ENCODE results near the gene GJB3.
"Not testable (repeated sequence)": the region's sequence is repeated elsewhere in the genome, so short reads cannot be mapped to it uniquely, and the experiment has no call there.

Gene GJB3

GRCh38 chr1:34781071-34781843, at the start of gene GJB3:
TSS of gene GJB3 (plus strand) at chr1:34781214. CDS start at chr1:34784763, 3,549 bp downstream.
- peak; percentile 65 for DNase-seq (ENCODE audit: low spot score)

- DNase-seq (ENCODE audit: low spot score): not testable (repeated sequence)
These were observed 48.2 kb upstream of the GJB3 start for GRCh38 chr1:34732831-34733230.

DNA sequence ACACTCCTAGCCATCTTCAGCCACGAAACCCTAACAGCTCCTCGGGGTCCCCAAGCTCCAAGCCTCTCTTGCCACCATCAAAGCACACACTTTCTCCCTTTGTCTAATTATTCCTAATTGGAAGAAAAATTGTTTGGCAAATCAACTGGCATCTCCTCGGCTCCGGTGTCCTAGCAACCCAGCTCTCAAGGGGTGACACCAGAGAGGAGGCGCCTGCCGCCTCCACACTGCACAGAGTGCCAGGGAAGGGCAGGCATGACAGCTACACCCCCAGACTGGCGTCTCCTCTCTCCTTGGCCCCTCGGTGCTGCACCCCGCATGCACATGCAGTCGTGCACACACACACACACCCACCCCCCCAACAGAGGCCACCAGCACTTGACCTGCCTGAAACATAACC, 44.3 kb upstream of the GJB3 start:
- no peak for DNase-seq (ENCODE audit: low spot score)

- not testable (repeated sequence) for DNase-seq (ENCODE audit: low spot score)
These were observed 43.8 kb upstream of the GJB3 start for GRCh38 chr1:34737236-34737635.

- DNase-seq (ENCODE audit: low spot score): no peak
These were observed 41.4 kb upstream of the GJB3 start for GRCh38 chr1:34739613-34740012.

GRCh38 chr1:34740161-34740868, 40.7 kb upstream of the GJB3 start:
- DNase-seq (ENCODE audit: low spot score): peak; percentile 29

DNA sequence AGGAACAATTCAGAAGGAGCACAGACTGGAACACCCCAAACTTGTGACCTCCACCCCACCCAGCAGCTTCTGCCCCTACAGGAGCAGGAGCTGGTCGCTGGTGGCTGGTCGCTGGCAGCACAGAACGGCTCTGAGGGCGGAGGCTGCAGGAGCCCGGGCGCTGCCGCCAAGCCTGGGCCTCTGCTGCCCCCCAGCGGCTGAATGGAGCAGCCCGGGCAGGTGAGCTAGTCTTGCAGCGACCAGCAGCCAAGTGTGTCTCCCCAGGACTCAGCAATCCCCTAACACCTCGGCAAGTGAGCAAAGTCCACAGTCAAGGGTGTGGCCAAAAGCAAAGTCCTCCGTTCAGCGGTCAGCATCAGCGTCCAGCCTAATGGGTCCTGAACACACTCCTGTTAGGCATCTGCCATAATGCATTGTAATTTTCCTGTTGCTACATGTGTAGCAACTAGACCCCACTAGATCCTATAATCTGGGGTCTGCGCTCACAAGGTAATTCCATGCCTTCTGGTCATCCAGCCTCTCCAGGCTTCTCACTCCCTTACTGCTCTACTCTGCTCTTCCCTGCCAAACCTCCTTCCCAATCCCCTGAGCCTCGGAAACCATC, 38.2 kb upstream of the GJB3 start:
- peak; percentile 73 for DNase-seq (ENCODE audit: low spot score)

GRCh38 chr1:34743775-34744174, 37.2 kb upstream of the GJB3 start:
- DNase-seq (ENCODE audit: low spot score): no peak

DNA sequence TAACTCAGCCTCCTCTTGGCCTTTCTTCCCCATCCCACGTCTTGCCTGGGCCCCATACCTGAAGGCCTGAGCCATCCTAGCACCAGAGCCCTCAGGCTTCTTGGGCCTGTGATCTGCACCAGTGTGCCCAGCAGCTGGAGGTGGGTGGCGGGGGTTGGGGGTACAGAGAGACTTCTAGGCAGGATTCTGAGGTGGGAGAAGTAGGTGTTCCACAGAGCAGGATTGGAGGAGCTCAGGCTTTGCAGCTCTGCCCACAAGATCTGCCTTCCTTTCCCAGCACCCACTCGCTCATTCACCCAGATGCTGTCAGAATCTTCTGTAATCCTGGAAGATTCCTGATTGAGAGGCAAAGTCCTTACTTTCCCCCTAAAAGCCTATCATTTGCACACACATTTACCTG, 36.2 kb upstream of the GJB3 start:
- no peak for DNase-seq (ENCODE audit: low spot score)

GRCh38 chr1:34745666-34746065, 35.3 kb upstream of the GJB3 start:
- DNase-seq (ENCODE audit: low spot score): no peak

DNA sequence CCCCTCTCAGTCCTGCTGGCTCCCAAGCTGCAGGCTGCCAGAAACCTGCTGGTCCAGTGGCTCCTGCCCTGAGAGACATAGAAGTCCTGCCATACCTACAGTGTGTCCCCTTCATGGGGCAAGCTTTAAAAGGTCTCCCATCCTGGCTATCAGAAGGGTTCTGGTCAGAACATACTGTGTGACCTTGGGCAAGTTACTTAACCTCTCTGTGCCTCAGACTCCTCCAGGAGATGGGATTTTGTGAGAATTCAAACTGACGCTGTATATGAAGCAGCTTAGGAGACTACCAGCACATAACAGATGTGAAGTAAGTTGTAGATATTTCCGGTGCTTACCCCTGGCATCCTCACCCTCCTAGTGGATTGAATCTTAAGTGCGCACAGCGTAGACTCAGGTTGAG, 34.9 kb upstream of the GJB3 start:
- DNase-seq (ENCODE audit: low spot score): no peak

GRCh38 chr1:34746785-34747637, 34.0 kb upstream of the GJB3 start:
- DNase-seq (ENCODE audit: low spot score): no peak

- no peak for DNase-seq (ENCODE audit: low spot score)
These were observed 33.4 kb upstream of the GJB3 start for GRCh38 chr1:34747638-34747941.

- peak; percentile 20 for DNase-seq (ENCODE audit: low spot score)
These were observed 31.0 kb upstream of the GJB3 start for GRCh38 chr1:34749992-34750391.

- no peak for DNase-seq (ENCODE audit: low spot score)
These were observed 30.4 kb upstream of the GJB3 start for GRCh38 chr1:34750610-34751009.

- DNase-seq (ENCODE audit: low spot score): peak; percentile 52
These were observed 27.9 kb upstream of the GJB3 start for GRCh38 chr1:34753163-34753562.

DNA sequence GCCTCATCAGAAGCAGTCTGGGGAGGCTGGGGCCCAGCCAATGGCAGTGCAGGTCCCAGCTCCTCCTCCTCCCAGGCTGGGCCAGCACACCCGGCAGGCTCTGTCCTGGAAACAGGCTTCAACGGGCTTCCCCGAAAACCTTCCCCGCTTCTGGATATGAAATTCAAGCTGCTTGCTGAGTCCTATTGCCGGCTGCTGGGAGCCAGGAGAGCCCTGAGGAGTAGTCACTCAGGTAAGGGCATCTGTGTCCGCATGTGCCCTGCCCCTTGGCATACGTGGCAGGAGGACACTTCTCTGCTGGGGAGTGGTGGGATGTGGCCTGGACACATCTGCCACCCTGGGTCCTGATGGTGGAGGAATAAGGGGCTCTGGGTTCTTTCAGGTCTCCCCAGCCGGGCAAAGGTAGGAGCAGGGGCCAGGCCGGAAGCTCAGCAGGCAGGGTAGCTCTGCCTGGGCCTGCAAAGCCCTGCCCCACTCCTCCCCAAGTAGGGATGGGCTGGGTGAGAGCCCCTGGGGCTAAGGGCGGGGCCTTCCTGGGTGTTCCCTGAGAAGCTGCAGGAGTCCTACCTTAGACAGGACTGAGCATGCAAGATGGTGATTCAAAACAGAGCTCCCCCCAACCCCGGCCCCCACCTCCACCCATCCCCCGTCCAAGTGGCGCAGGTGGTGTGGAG, 25.9 kb upstream of the GJB3 start, which contains the start of gene GJB5:
Gene GJB5, plus strand, starts transcription at position 84 of the 674 bp plus-strand sequence. CDS start 2,284 bp downstream, outside the sequence.
- DNase-seq (ENCODE audit: low spot score): no peak

GRCh38 chr1:34755961-34756360, 25.1 kb upstream of the GJB3 start:
- no peak for DNase-seq (ENCODE audit: low spot score)

DNA sequence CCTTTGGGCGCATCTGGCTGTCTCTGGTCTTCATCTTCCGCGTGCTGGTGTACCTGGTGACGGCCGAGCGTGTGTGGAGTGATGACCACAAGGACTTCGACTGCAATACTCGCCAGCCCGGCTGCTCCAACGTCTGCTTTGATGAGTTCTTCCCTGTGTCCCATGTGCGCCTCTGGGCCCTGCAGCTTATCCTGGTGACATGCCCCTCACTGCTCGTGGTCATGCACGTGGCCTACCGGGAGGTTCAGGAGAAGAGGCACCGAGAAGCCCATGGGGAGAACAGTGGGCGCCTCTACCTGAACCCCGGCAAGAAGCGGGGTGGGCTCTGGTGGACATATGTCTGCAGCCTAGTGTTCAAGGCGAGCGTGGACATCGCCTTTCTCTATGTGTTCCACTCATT, 23.6 kb upstream of the GJB3 start:
- no peak for DNase-seq (ENCODE audit: low spot score)

DNA sequence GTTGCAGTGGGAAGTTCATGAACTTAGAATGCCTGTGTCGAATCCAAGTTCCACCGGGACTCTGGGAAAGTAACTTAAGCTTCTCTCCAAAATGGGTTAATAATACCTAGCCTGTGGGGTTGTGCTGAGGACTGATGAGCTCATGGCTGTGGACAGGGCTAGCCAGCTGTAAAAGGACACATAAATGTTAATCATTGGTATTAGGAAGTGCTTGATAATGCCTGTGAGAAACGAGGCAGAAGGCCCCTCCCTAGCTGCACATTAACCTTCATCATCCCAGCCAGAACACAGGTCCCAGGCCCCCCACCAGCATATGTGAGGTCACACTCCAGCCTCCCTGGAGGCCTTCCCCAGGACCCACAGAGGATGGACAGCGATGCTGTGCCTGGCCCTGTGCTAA, 22.3 kb upstream of the GJB3 start:
- peak; percentile 94 for DNase-seq (ENCODE audit: low spot score)

DNA sequence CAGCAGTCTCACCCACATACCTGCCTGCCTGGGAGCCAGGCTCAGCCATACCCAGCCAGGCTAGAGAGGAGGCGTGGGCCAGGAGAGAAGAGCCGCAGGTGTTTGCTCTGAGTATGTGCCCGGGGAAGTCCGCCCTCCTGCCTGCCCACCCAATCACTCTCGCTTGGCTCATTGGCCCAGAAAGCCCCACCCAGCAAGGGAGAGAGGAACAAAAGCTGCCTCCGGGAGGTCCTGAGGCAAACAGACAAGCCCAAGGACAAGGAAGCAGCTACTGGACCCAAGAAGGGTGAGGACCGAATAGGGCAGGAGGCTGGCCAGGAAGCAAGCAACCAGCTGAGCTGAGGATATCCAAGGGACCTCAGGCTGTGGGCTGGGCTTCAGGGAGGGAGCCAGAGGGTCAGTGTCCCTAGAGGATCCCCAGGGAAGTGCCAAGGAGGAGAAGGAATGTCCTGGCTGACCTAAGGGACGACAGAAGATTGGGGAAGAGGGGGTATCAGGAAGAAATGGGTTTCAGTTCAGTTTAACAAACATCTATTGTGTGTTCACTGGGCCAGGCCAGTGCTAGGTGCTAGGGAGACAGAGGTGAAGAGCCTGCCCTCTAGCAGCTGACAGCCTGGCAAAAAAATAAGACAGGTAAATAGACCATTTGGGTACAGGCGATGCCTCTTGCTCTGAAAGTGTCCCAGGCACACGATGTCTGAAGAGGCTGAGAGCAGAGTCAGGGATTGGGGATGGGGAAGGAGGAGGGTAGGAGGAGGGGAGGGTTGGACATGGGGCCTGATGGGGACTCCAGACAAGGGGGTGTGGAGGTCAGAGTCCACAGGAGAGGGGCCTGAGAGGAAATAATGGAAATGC, 21.3 kb upstream of the GJB3 start, which contains the start of gene GJB4:
Gene GJB4, plus strand, starts transcription at position 238 of the 855 bp plus-strand sequence. CDS start 1,515 bp downstream, outside the sequence.
- DNase-seq (ENCODE audit: low spot score): peak; percentile 76

Data from kidney tubule cell (primary cell).